MM.1S (cell line): ENCODE data around the gene SLC24A4.

ENCODE experiments used
- EZH2phosphoT487 ChIP-seq: fragments of 300-600 bp; sonication (generic); IDR thresholded peaks from 2 replicates; pipeline ENCODE4 v1.6.1; 2018; ENCODE audit warnings: antibody characterized with exemption, low read length
- TF ChIP-seq, protein P1 (sequence below): fragments of 300-600 bp; sonication (generic); IDR thresholded peaks from 2 replicates; pipeline ENCODE4 v1.5.1; 2016; ENCODE audit warnings: antibody characterized with exemption, low read length, mixed read lengths

DNA sequence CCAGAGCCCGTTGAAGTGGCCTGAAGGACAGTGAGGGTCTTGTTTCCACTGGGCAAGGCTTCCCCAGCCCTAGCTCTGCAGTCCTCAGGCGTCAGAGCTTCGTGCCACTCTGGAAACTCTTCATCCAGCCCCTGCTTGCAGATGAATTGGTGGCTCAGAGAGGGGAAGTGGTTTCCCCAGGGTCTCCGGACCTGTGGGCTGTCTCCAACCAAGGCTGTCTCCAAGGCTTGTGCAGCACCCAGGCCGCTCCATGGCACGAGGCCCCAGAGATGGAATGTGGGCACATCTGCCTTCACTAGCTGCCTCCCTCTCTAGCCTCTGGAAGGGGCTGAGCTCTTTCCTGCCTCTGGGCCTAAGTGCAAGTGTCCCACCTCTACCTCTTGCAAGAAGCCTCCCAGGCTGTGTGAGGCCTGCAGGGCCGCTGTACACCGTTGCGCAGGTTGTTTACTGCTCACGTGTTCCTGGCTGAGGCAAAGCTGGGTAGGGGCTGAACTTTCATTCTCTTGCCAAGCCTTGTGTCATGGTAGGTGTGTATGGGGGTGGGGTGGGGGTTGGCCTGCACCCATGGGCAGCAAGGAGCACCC, 201.7 kb downstream of the SLC24A4 start:
- TF ChIP-seq EZH2phosphoT487: no peak
- TF ChIP-seq, protein P1, sequence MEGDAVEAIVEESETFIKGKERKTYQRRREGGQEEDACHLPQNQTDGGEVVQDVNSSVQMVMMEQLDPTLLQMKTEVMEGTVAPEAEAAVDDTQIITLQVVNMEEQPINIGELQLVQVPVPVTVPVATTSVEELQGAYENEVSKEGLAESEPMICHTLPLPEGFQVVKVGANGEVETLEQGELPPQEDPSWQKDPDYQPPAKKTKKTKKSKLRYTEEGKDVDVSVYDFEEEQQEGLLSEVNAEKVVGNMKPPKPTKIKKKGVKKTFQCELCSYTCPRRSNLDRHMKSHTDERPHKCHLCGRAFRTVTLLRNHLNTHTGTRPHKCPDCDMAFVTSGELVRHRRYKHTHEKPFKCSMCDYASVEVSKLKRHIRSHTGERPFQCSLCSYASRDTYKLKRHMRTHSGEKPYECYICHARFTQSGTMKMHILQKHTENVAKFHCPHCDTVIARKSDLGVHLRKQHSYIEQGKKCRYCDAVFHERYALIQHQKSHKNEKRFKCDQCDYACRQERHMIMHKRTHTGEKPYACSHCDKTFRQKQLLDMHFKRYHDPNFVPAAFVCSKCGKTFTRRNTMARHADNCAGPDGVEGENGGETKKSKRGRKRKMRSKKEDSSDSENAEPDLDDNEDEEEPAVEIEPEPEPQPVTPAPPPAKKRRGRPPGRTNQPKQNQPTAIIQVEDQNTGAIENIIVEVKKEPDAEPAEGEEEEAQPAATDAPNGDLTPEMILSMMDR: no peak
